Measurements from ENCODE around the gene DNAJC1. TPM values are rescaled to one million over a fixed set of nuclear protein-coding genes. Genes with fewer than 3 reads are reported as not detected.

DNAJC1 gene
- total and polyA plus RNA-seq, 2 donors (not counting 3 experiments of a cell fraction or from before 2014, with no cell fraction given): 11.2 to 19.7 TPM

- Histone ChIP-seq H3K4me3 (replicated peaks in 1 of 3; ENCODE audit: insufficient read depth in 1 of 3, low read depth in 1 of 3, low read length in 3 of 3) (no peak overlapping the region), H3K79me2 (ENCODE audit: control insufficient read depth, insufficient read depth, low read length) (no peaks in the 10 kb centered on the region), H2AFZ (ENCODE audit: low read depth, low read length) (no peak overlapping the region), H3K4me2 (ENCODE audit: insufficient read depth, low read length) (no peak overlapping the region), H3K27ac (ENCODE audit: insufficient read depth, low read depth, low read length) (no peak overlapping the region), H3K9me1 (replicated peaks; ENCODE audit: control insufficient read depth, extremely low read depth, insufficient read depth, low read length) (no peaks in the 10 kb centered on the region), H3K27me3 (ENCODE audit: control insufficient read depth in 2 of 2, insufficient read depth in 2 of 2, low read length in 2 of 2) (peaks cover 3 to 4% of the 10 kb centered on the region in 2 experiments), H3K9me3 (replicated peaks; ENCODE audit: control insufficient read depth, insufficient read depth, low read length) (no peaks in the 10 kb centered on the region), H3K9ac (replicated peaks; ENCODE audit: extremely low read depth, insufficient read depth, low read length) (no peak overlapping the region), H4K20me1 (replicated peaks; ENCODE audit: control insufficient read depth, extremely low read depth, insufficient read depth, low read length) (no peaks in the 10 kb centered on the region), H3K36me3 (ENCODE audit: control insufficient read depth in 2 of 2, extremely low read depth in 1 of 2, insufficient read depth in 2 of 2, low read length in 2 of 2) (no peaks in the 10 kb centered on the region), H3K4me1 (ENCODE audit: control insufficient read depth, extremely low read depth, insufficient read depth, low read length) (no peaks in the 10 kb centered on the region)
- BruUV-seq (replicated peaks): no TSS peak
- no peak for DNase-seq (ENCODE audit: low read depth, low spot score)
- FAIRE-seq: no peak
- TF ChIP-seq, protein P1, sequence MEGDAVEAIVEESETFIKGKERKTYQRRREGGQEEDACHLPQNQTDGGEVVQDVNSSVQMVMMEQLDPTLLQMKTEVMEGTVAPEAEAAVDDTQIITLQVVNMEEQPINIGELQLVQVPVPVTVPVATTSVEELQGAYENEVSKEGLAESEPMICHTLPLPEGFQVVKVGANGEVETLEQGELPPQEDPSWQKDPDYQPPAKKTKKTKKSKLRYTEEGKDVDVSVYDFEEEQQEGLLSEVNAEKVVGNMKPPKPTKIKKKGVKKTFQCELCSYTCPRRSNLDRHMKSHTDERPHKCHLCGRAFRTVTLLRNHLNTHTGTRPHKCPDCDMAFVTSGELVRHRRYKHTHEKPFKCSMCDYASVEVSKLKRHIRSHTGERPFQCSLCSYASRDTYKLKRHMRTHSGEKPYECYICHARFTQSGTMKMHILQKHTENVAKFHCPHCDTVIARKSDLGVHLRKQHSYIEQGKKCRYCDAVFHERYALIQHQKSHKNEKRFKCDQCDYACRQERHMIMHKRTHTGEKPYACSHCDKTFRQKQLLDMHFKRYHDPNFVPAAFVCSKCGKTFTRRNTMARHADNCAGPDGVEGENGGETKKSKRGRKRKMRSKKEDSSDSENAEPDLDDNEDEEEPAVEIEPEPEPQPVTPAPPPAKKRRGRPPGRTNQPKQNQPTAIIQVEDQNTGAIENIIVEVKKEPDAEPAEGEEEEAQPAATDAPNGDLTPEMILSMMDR (IDR thresholded peaks at IDR 0.05; ENCODE audit: extremely low read depth in 1 of 2, insufficient read depth in 1 of 2, low read depth in 1 of 2, low read length in 2 of 2): no peak
- TF ChIP-seq MYC (IDR thresholded peaks at IDR 0.05; ENCODE audit: low read depth, low read length) (no peak), GATA2 (IDR thresholded peaks at IDR 0.05; ENCODE audit: insufficient read depth, insufficient read length, low read depth, low read length) (no peak), POLR2AphosphoS5 (IDR thresholded peaks at IDR 0.05; ENCODE audit: insufficient read depth, low read depth, low read length) (no peak), POLR2A (IDR thresholded peaks at IDR 0.05; ENCODE audit: low read depth, low read length) (no peak), JUN (IDR thresholded peaks at IDR 0.05; ENCODE audit: borderline replicate concordance, insufficient read depth, insufficient read length, low read depth) (no peak), EZH2 (IDR thresholded peaks at IDR 0.05; ENCODE audit: borderline replicate concordance, low read depth, low read length, severe bottlenecking) (no peak), FOS (IDR thresholded peaks at IDR 0.05; ENCODE audit: borderline replicate concordance, insufficient read depth, low read length) (no peak)
- TF ChIP-seq, protein P2, sequence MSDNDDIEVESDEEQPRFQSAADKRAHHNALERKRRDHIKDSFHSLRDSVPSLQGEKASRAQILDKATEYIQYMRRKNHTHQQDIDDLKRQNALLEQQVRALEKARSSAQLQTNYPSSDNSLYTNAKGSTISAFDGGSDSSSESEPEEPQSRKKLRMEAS (IDR thresholded peaks at IDR 0.05; ENCODE audit: insufficient read depth, insufficient read length): no peak
- intact Hi-C loops (cut with micrococcal nuclease): no loop called here
- dilution Hi-C loops (cut with MboI; ENCODE audit: extremely low pct_ligation_motif_present, low sequenced_read_pairs): no loop called here
- CTCF ChIA-PET: interaction anchor here (1.1 kb wide), 1 partner anchor 14 kb away, joined by 3 read pairs; no protein-coding TSS in a partner anchor
- POLR2A ChIA-PET: no interaction called here
These were observed 20.0 kb upstream of the DNAJC1 start for GRCh38 chr10:22023508-22023907.

Data from endothelial cell of umbilical vein (primary cell).